ENCODE data around the gene UBE2I.
"Not testable (repeated sequence)": the region's sequence is repeated elsewhere in the genome, so short reads cannot be mapped to it uniquely, and the experiment has no call there.

UBE2I gene

GRCh38 chr16:1293921-1294656 lies 15.3 kb upstream of the UBE2I start:
- H3K27me3 ChIP-seq (ENCODE audit: insufficient read depth, poor library complexity, severe bottlenecking), result peaks cover 19% of the 10 kb centered on the region
- H3K27ac ChIP-seq (ENCODE audit: poor library complexity, severe bottlenecking), result no peak overlapping the region
- no peak for TF ChIP-seq CTCF (IDR thresholded peaks at IDR 0.05; ENCODE audit: poor library complexity, severe bottlenecking)
- DNase-seq (ENCODE audit: low spot score), result no peak
- no peaks in the 10 kb centered on the region for H3K9me3 ChIP-seq (ENCODE audit: severe bottlenecking)
- no peak overlapping the region for H3K4me3 ChIP-seq (ENCODE audit: severe bottlenecking)
- ATAC-seq (ENCODE audit: low read depth), result no peak
- H3K36me3 ChIP-seq (ENCODE audit: low read depth), result no peaks in the 10 kb centered on the region
- peaks cover 12% of the 10 kb centered on the region for H3K4me1 ChIP-seq (ENCODE audit: insufficient read depth, poor library complexity, severe bottlenecking)

- no peak for DNase-seq (ENCODE audit: low spot score)
- no peaks in the 10 kb centered on the region for H3K9me3 ChIP-seq (ENCODE audit: severe bottlenecking)
- TF ChIP-seq CTCF (IDR thresholded peaks at IDR 0.05; ENCODE audit: poor library complexity, severe bottlenecking), result no peak
- H3K36me3 ChIP-seq (ENCODE audit: low read depth), result no peaks in the 10 kb centered on the region
- no peak overlapping the region for H3K4me3 ChIP-seq (ENCODE audit: severe bottlenecking)
- no peak overlapping the region for H3K27ac ChIP-seq (ENCODE audit: poor library complexity, severe bottlenecking)
- peaks cover 12% of the 10 kb centered on the region for H3K4me1 ChIP-seq (ENCODE audit: insufficient read depth, poor library complexity, severe bottlenecking)
- H3K27me3 ChIP-seq (ENCODE audit: insufficient read depth, poor library complexity, severe bottlenecking), result peaks cover 7% of the 10 kb centered on the region
- no peak for ATAC-seq (ENCODE audit: low read depth)
Measured at GRCh38 chr16:1295465-1295864, 14.0 kb upstream of the UBE2I start.

- not testable (repeated sequence) for H3K36me3 ChIP-seq (ENCODE audit: low read depth); H3K27me3 ChIP-seq (ENCODE audit: insufficient read depth, poor library complexity, severe bottlenecking); H3K4me3 ChIP-seq (ENCODE audit: severe bottlenecking); H3K9me3 ChIP-seq (ENCODE audit: severe bottlenecking); H3K27ac ChIP-seq (ENCODE audit: poor library complexity, severe bottlenecking); DNase-seq (ENCODE audit: low spot score); ATAC-seq (ENCODE audit: low read depth)
- H3K4me1 ChIP-seq (ENCODE audit: insufficient read depth, poor library complexity, severe bottlenecking), result peaks cover 12% of the 10 kb centered on the region
Measured at GRCh38 chr16:1296688-1297017, 12.8 kb upstream of the UBE2I start.

- H3K27ac ChIP-seq (ENCODE audit: poor library complexity, severe bottlenecking), result peak overlapping the region; percentile 14
- no peak for TF ChIP-seq CTCF (IDR thresholded peaks at IDR 0.05; ENCODE audit: poor library complexity, severe bottlenecking)
Measured at GRCh38 chr16:1297018-1297696, 12.3 kb upstream of the UBE2I start.

GRCh38 chr16:1298406-1298805 lies 11.0 kb upstream of the UBE2I start:
- Histone ChIP-seq H3K4me3 (ENCODE audit: severe bottlenecking) (no peak overlapping the region), H3K27ac (ENCODE audit: poor library complexity, severe bottlenecking) (no peak overlapping the region), H3K4me1 (ENCODE audit: insufficient read depth, poor library complexity, severe bottlenecking) (peaks cover 18% of the 10 kb centered on the region), H3K36me3 (ENCODE audit: low read depth) (no peaks in the 10 kb centered on the region), H3K9me3 (ENCODE audit: severe bottlenecking) (no peaks in the 10 kb centered on the region), H3K27me3 (ENCODE audit: insufficient read depth, poor library complexity, severe bottlenecking) (no peaks in the 10 kb centered on the region)
- no peak for DNase-seq (ENCODE audit: low spot score)
- ATAC-seq (ENCODE audit: low read depth), result no peak
- TF ChIP-seq CTCF (IDR thresholded peaks at IDR 0.05; ENCODE audit: poor library complexity, severe bottlenecking), result no peak

More at GRCh38 chr16:1297018-1297696, 12.3 kb upstream of the UBE2I start:
- Histone ChIP-seq H3K4me3 (ENCODE audit: severe bottlenecking) (no peak overlapping the region), H3K9me3 (ENCODE audit: severe bottlenecking) (no peaks in the 10 kb centered on the region), H3K36me3 (ENCODE audit: low read depth) (no peaks in the 10 kb centered on the region), H3K27me3 (ENCODE audit: insufficient read depth, poor library complexity, severe bottlenecking) (no peaks in the 10 kb centered on the region), H3K4me1 (ENCODE audit: insufficient read depth, poor library complexity, severe bottlenecking) (peaks cover 12% of the 10 kb centered on the region)
- DNase-seq (ENCODE audit: low spot score) (peak; percentile 60), ATAC-seq (ENCODE audit: low read depth) (peak; percentile 92)
